Epithelial cell of esophagus (primary cell): ENCODE data around the gene DAZAP1.
"Not testable (repeated sequence)": the region's sequence is repeated elsewhere in the genome, so short reads cannot be mapped to it uniquely, and the experiment has no call there.

Experiments used
- DNase-seq: peaks from one replicate; pipeline ENCODE4 v3.0.0; 2010; ENCODE audit warnings: low read depth
- H3K4me3 ChIP-seq: 2 replicates; pipeline ENCODE4 v1.5.1; 2011; ENCODE audit warnings: mild to moderate bottlenecking, low read length, control low read depth
- TF ChIP-seq, protein P1 (sequence below): IDR thresholded peaks from 2 replicates; pipeline ENCODE4 v1.5.1; 2011; ENCODE audit warnings: low read depth, mild to moderate bottlenecking, low read length, control low read depth, inconsistent platforms; ENCODE audit not compliant: insufficient read depth; ENCODE audit errors: missing control alignments

The DAZAP1 gene

DNA sequence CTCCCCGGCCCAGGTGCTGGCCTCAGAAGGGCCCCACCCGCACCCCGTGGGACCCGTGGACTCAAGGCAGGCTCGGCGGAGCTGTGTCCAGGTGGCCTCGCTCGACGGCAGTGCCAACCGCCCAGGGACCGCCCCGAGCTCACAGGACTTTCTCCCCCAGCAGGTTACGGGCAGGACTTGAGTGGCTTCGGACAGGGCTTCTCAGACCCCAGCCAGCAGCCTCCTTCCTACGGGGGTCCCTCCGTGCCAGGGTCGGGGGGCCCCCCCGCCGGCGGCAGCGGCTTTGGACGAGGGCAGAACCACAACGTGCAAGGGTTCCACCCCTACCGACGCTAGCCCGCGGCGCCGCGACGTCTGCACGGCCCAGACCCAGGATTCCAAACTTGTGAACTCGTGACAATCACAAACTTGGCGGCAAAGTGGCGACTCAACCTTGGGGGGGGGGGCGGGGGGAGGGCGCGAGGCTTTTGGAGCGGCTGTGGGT, 27.2 kb downstream of the DAZAP1 start:
- H3K4me3 ChIP-seq, result no peak overlapping the region
- DNase-seq, result no peak
- TF ChIP-seq, protein P1, sequence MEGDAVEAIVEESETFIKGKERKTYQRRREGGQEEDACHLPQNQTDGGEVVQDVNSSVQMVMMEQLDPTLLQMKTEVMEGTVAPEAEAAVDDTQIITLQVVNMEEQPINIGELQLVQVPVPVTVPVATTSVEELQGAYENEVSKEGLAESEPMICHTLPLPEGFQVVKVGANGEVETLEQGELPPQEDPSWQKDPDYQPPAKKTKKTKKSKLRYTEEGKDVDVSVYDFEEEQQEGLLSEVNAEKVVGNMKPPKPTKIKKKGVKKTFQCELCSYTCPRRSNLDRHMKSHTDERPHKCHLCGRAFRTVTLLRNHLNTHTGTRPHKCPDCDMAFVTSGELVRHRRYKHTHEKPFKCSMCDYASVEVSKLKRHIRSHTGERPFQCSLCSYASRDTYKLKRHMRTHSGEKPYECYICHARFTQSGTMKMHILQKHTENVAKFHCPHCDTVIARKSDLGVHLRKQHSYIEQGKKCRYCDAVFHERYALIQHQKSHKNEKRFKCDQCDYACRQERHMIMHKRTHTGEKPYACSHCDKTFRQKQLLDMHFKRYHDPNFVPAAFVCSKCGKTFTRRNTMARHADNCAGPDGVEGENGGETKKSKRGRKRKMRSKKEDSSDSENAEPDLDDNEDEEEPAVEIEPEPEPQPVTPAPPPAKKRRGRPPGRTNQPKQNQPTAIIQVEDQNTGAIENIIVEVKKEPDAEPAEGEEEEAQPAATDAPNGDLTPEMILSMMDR, result no peak

GRCh38 chr19:1435378-1435989, 28.1 kb downstream of the DAZAP1 start:
- no peak for DNase-seq
- TF ChIP-seq, protein P1, result no peak
- H3K4me3 ChIP-seq, result no peak overlapping the region

GRCh38 chr19:1437609-1438008, 30.2 kb downstream of the DAZAP1 start:
- DNase-seq, result no peak
- no peak overlapping the region for H3K4me3 ChIP-seq
- TF ChIP-seq, protein P1, result no peak

- DNase-seq, result peak; percentile 95
- TF ChIP-seq, protein P1, result peak; percentile 89
- H3K4me3 ChIP-seq, result peak within 1 kb of the TSS; percentile 93
Observed at GRCh38 chr19:1438035-1438932, 30.9 kb downstream of the DAZAP1 start, which contains the start of gene RPS15. RPS15 (plus strand) TSS chr19:1438396; CDS start chr19:1438426, 30 bp downstream.

GRCh38 chr19:1438933-1439354, 31.6 kb downstream of the DAZAP1 start:
- TF ChIP-seq, protein P1, result no peak
- DNase-seq, result no peak
- peak overlapping the region; percentile 93 for H3K4me3 ChIP-seq

DNA sequence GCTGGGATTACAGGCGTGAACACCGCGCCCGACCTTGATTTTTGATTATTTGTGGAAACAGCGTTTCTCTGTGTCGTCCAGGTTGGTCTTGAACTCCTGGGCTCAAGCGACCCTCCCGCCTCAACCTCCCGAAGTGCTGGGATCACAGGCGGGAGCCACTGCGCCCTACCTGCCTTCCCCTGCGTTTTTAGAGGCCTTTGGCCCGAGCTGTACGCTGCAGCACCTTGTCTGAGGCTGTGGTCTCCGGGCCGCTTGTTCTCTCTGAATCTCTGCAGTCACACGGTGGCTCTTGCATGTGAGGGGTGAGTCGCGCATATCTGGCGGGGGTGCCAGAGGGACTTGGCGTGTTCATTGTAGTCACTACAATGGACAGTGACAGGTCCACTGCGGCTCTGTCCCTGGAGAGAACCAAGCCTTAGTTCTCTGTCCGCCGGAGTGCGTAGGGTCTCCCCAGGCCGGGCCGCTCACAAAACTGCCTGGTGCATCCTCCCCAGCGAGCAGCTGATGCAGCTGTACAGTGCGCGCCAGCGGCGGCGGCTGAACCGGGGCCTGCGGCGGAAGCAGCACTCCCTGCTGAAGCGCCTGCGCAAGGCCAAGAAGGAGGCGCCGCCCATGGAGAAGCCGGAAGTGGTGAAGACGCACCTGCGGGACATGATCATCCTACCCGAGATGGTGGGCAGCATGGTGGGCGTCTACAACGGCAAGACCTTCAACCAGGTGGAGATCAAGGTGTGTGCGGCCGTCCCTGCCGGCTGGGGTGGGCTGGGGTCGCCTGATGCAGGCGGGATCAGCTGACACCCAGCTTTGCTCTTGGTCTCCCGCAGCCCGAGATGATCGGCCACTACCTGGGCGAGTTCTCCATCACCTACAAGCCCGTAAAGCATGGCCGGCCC, 32.4 kb downstream of the DAZAP1 start:
- not testable (repeated sequence) for DNase-seq
- peak overlapping the region; percentile 93 for H3K4me3 ChIP-seq

- H3K4me3 ChIP-seq, result no peak overlapping the region
- DNase-seq, result no peak
- TF ChIP-seq, protein P1, result no peak
Observed at GRCh38 chr19:1440418-1440801, 33.0 kb downstream of the DAZAP1 start.
